Osteoblast (primary cell): ENCODE results near the gene ZMYM2. TPM values are rescaled to one million over a fixed set of nuclear protein-coding genes. Genes with fewer than 3 reads are reported as not detected.

Experiments
- DNase-seq: peaks from one replicate; pipeline ENCODE4 v3.0.0; 2011; ENCODE audit warnings: low spot score, mixed read lengths; ENCODE audit not compliant: insufficient read length; ENCODE audit errors: missing footprints
- H2AFZ ChIP-seq: 2 replicates; pipeline ENCODE4 v1.6.0; 2011; ENCODE audit warnings: mild to moderate bottlenecking, low read length
- H3K27ac ChIP-seq: 2 replicates; pipeline ENCODE4 v1.5.1; 2011; ENCODE audit warnings: mild to moderate bottlenecking, low read depth, low read length, moderate library complexity
- H3K27me3 ChIP-seq: 2 replicates; pipeline ENCODE4 v1.6.0; 2012; ENCODE audit warnings: mild to moderate bottlenecking, control low read depth, inconsistent platforms, low read length, moderate library complexity; ENCODE audit not compliant: insufficient read depth
- H3K36me3 ChIP-seq: 2 replicates; pipeline ENCODE4 v1.5.1; 2011; ENCODE audit warnings: mild to moderate bottlenecking, low read length, control low read depth, moderate library complexity; ENCODE audit not compliant: insufficient read depth
- H3K4me1 ChIP-seq: 2 replicates; pipeline ENCODE4 v1.5.1; 2011; ENCODE audit warnings: mild to moderate bottlenecking, low read length, control low read depth, moderate library complexity; ENCODE audit not compliant: insufficient read depth
- H3K4me2 ChIP-seq: 2 replicates; pipeline ENCODE4 v1.6.0; 2011; ENCODE audit warnings: mild to moderate bottlenecking, low read length; ENCODE audit not compliant: insufficient read depth
- H3K4me3 ChIP-seq: fragments of 200-600 bp; sonication (generic); 3 replicates; pipeline ENCODE4 v1.5.1; 2012; ENCODE audit warnings: mild to moderate bottlenecking, low read length, inconsistent platforms; ENCODE audit not compliant: insufficient read depth
- H3K79me2 ChIP-seq: 2 replicates; pipeline ENCODE4 v1.6.0; 2012; ENCODE audit warnings: mild to moderate bottlenecking, low read length, control low read depth, inconsistent platforms; ENCODE audit not compliant: insufficient read depth
- H3K9me3 ChIP-seq: 2 replicates; pipeline ENCODE4 v1.5.1; 2011; ENCODE audit warnings: low read depth, low read length, control low read depth
- H4K20me1 ChIP-seq: 2 replicates; pipeline ENCODE4 v1.6.0; 2012; ENCODE audit warnings: mild to moderate bottlenecking, low read length, control low read depth; ENCODE audit not compliant: insufficient read depth
- CTCF ChIP-seq: IDR thresholded peaks from 2 replicates; pipeline ENCODE4 v1.5.1; 2011; ENCODE audit warnings: mild to moderate bottlenecking, low read depth, low read length, moderate library complexity; ENCODE audit errors: extremely low read depth
- total RNA-seq: library from RNA; depleted of rRNA; stranded (reverse); fragments of >200 nt; gene quantifications from 2 replicates; pipeline ENCODE4 v1.2.3, GENCODE V29; 2012

The ZMYM2 gene
- total RNA-seq, 1 donor = 65.5 TPM

GRCh38 chr13:20116213-20116612, 157.7 kb downstream of the ZMYM2 start:
- no peak for TF ChIP-seq CTCF
- no peaks in the 10 kb centered on the region for H3K27me3 ChIP-seq
- H3K36me3 ChIP-seq = no peaks in the 10 kb centered on the region

GRCh38 chr13:20118268-20119140, 160.0 kb downstream of the ZMYM2 start:
- peaks cover 6% of the 10 kb centered on the region for H3K4me1 ChIP-seq
- peak overlapping the region; percentile 92 for H3K4me2 ChIP-seq
- peak overlapping the region; percentile 75 for H3K27ac ChIP-seq
- peak overlapping the region; percentile 94 for H2AFZ ChIP-seq
- peak; percentile 89 for DNase-seq
- no peaks in the 10 kb centered on the region for H3K9me3 ChIP-seq
- no peaks in the 10 kb centered on the region for H3K36me3 ChIP-seq
- H3K27me3 ChIP-seq = no peaks in the 10 kb centered on the region
- TF ChIP-seq CTCF = no peak
- H3K79me2 ChIP-seq = no peaks in the 10 kb centered on the region
- H4K20me1 ChIP-seq = no peaks in the 10 kb centered on the region
- H3K4me3 ChIP-seq = peak overlapping the region; percentile 70

More at GRCh38 chr13:20116213-20116612, 157.7 kb downstream of the ZMYM2 start:
- no peaks in the 10 kb centered on the region for H4K20me1 ChIP-seq
- no peak overlapping the region for H2AFZ ChIP-seq
- no peak overlapping the region for H3K27ac ChIP-seq
- no peak overlapping the region for H3K4me2 ChIP-seq
- H3K4me3 ChIP-seq = no peak overlapping the region
- DNase-seq = no peak
- H3K4me1 ChIP-seq = peaks cover 6% of the 10 kb centered on the region
- H3K9me3 ChIP-seq = no peaks in the 10 kb centered on the region
- H3K79me2 ChIP-seq = no peaks in the 10 kb centered on the region

- Histone ChIP-seq H3K4me2 (peak overlapping the region; percentile 52), H2AFZ (peak overlapping the region; percentile 87), H3K27ac (no peak overlapping the region), H4K20me1 (no peaks in the 10 kb centered on the region), H3K79me2 (no peaks in the 10 kb centered on the region), H3K9me3 (no peaks in the 10 kb centered on the region), H3K27me3 (no peaks in the 10 kb centered on the region), H3K36me3 (no peaks in the 10 kb centered on the region), H3K4me3 (no peak overlapping the region), H3K4me1 (peaks cover 8% of the 10 kb centered on the region)
- DNase-seq = no peak
- no peak for TF ChIP-seq CTCF
These were observed 161.4 kb downstream of the ZMYM2 start for GRCh38 chr13:20119960-20120359.

- H3K4me1 ChIP-seq = peaks cover 19% of the 10 kb centered on the region
- no peak for DNase-seq
- H3K27me3 ChIP-seq = no peaks in the 10 kb centered on the region
- no peaks in the 10 kb centered on the region for H3K9me3 ChIP-seq
- H2AFZ ChIP-seq = peak overlapping the region; percentile 16
- H3K4me3 ChIP-seq = no peak overlapping the region
- no peaks in the 10 kb centered on the region for H3K36me3 ChIP-seq
- H3K4me2 ChIP-seq = no peak overlapping the region
- no peak overlapping the region for H3K27ac ChIP-seq
- H4K20me1 ChIP-seq = no peaks in the 10 kb centered on the region
- H3K79me2 ChIP-seq = no peaks in the 10 kb centered on the region
- no peak for TF ChIP-seq CTCF
These were observed 162.6 kb downstream of the ZMYM2 start for GRCh38 chr13:20121159-20121525.
